ENCODE measurements around the gene ADAM19.
"Not testable (repeated sequence)": the region's sequence is repeated elsewhere in the genome, so short reads cannot be mapped to it uniquely, and the experiment has no call there.

The ADAM19 gene

GRCh38 chr5:157458835-157459234 is 116.7 kb downstream of the ADAM19 start:
- DNase-seq: no peak

- no peak for DNase-seq
These were observed 118.2 kb downstream of the ADAM19 start for GRCh38 chr5:157457391-157457790.

GRCh38 chr5:157456301-157456700 is 119.3 kb downstream of the ADAM19 start:
- no peak for DNase-seq

- no peak for DNase-seq
These were observed 120.5 kb downstream of the ADAM19 start for GRCh38 chr5:157455057-157455456.

- DNase-seq: no peak
These were observed 121.3 kb downstream of the ADAM19 start for GRCh38 chr5:157454273-157454672.

- DNase-seq: no peak
These were observed 123.8 kb downstream of the ADAM19 start for GRCh38 chr5:157451806-157452205.

- no peak for DNase-seq
These were observed 125.6 kb downstream of the ADAM19 start for GRCh38 chr5:157450024-157450423.

- DNase-seq: no peak
These were observed 126.4 kb downstream of the ADAM19 start for GRCh38 chr5:157449011-157449723.

GRCh38 chr5:157447201-157447637 is 128.4 kb downstream of the ADAM19 start:
- no peak for DNase-seq

- no peak for DNase-seq
These were observed 129.1 kb downstream of the ADAM19 start for GRCh38 chr5:157446412-157446935.

- DNase-seq: no peak
These were observed 129.7 kb downstream of the ADAM19 start for GRCh38 chr5:157445745-157446411.

GRCh38 chr5:157444224-157444623 is 131.4 kb downstream of the ADAM19 start:
- no peak for DNase-seq

GRCh38 chr5:157443041-157443549 is 132.5 kb downstream of the ADAM19 start:
- DNase-seq: no peak

- no peak for DNase-seq
These were observed 141.5 kb downstream of the ADAM19 start for GRCh38 chr5:157434096-157434495.

- no peak for DNase-seq
These were observed 143.9 kb downstream of the ADAM19 start for GRCh38 chr5:157431544-157432200.

GRCh38 chr5:157429920-157430319 is 145.7 kb downstream of the ADAM19 start:
- DNase-seq: not testable (repeated sequence)

All from T-helper 9 cell (primary cell).